Kidney epithelial cell (primary cell): ENCODE measurements around the gene ALOX15. TPM values are rescaled to one million over a fixed set of nuclear protein-coding genes. Genes with fewer than 3 reads are reported as not detected.

ENCODE experiments used
- DNase-seq: peaks from one replicate; pipeline ENCODE4 v3.0.0-alpha.2; 2010; ENCODE audit warnings: low read depth
- H3K27me3 ChIP-seq: 2 replicates; pipeline ENCODE4 v1.6.0; 2011; ENCODE audit warnings: low read length; ENCODE audit not compliant: control insufficient read depth, insufficient read depth
- H3K36me3 ChIP-seq: 2 replicates; pipeline ENCODE4 v1.5.1; 2011; ENCODE audit warnings: low read length; ENCODE audit not compliant: control insufficient read depth, insufficient read depth
- H3K4me3 ChIP-seq: 2 replicates; pipeline ENCODE4 v1.5.1; 2011; ENCODE audit warnings: low read depth, mild to moderate bottlenecking, control low read depth, low read length
- CTCF ChIP-seq: IDR thresholded peaks from 2 replicates; pipeline ENCODE4 v1.5.1; 2011; ENCODE audit warnings: mild to moderate bottlenecking, moderate library complexity, low read length, control low read depth, inconsistent platforms; ENCODE audit not compliant: insufficient read depth, poor library complexity, severe bottlenecking
- total RNA-seq: library from RNA; depleted of rRNA; stranded (reverse); fragments of >200 nt; gene quantifications from 2 replicates; pipeline ENCODE4 v1.2.3, GENCODE V29; 2015

Gene ALOX15
- total RNA-seq, 1 donor from 2014 or later, result not detected

DNA sequence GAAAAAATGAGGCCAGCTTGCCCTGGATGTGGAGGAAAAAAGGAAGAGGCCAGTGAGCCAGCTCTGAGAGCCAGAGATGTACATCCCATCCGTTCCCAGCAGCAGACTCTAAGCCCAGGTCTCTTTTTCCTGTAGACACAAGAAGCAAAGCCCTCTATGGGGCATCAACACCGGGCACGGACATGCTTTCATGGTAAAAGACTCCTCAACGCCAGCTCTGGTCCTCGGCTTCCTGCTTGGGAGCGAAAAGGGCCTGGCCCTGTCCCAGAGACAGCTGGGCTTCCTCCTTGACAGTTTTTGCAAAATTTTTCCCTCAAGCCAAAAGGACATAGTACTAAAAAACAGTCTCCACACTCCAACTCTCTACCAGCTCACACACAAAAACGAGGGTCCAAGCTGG is 35.3 kb upstream of the ALOX15 start:
- Histone ChIP-seq H3K36me3 (peaks cover 1% of the 10 kb centered on the region), H3K4me3 (no peak overlapping the region), H3K27me3 (no peaks in the 10 kb centered on the region)
- no peak for TF ChIP-seq CTCF
- no peak for DNase-seq

DNA sequence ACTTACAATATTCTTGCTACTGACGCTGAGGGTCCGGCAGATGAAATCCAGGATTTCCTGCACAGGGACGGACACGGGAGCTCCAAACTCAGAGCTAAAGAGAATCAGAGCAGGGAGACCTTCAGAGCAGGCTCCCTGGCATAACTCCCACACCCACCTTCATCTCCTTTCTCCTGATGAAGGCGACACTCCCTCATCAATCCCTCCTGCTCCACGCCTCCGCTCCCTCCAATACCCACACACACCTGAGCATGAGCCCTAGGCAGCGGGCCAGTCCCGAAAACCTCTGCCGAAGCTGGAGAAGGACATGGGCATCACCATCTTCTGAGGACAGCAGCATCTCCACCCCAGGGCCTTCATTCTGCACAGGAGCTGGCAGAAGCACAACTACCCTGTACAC is 34.3 kb upstream of the ALOX15 start:
- DNase-seq, result no peak
- H3K27me3 ChIP-seq, result no peaks in the 10 kb centered on the region
- no peak for TF ChIP-seq CTCF
- H3K4me3 ChIP-seq, result no peak overlapping the region
- H3K36me3 ChIP-seq, result peaks cover 2% of the 10 kb centered on the region

- no peak for DNase-seq
- Histone ChIP-seq H3K27me3 (no peaks in the 10 kb centered on the region), H3K36me3 (peaks cover 2% of the 10 kb centered on the region), H3K4me3 (no peak overlapping the region)
- TF ChIP-seq CTCF, result no peak
These were observed 33.2 kb upstream of the ALOX15 start for GRCh38 chr17:4674685-4674998.

DNA sequence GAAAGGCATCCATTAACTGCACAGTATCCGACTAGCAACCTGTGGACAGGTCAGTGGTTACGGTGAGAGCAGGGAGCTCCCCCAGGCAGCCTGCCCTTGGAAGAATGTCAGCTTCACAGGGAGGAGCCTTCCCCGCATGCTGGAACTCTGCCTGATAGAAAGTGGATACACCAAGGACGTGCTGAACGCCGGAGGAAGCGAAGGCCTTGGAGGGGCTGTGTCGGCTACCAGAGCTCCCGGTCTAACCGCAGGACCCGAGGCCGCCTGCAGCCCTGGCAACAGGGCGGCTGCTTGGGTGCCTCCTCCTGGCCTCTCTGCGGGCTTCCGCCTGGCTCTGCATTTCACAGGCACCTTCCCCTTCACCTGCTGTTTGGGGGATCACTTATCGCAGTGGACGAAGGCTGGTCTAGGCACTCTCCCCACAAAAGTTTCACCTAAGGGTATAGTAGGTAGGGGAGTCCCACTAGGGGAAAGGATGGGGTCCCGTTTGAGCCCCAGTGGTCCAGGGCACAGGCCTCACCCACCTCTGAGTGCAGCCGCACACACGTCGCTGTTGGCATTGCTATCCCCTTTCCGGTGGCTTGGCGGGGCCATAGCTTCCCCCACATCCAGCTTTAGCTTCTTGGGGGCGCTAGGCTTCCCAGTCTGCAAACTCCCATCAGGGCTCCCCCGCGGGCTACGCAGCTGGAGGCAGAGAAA is 32.7 kb upstream of the ALOX15 start:
- H3K27me3 ChIP-seq, result no peaks in the 10 kb centered on the region
- TF ChIP-seq CTCF, result no peak
- H3K36me3 ChIP-seq, result peaks cover 2% of the 10 kb centered on the region
- no peak for DNase-seq
- H3K4me3 ChIP-seq, result no peak overlapping the region

DNA sequence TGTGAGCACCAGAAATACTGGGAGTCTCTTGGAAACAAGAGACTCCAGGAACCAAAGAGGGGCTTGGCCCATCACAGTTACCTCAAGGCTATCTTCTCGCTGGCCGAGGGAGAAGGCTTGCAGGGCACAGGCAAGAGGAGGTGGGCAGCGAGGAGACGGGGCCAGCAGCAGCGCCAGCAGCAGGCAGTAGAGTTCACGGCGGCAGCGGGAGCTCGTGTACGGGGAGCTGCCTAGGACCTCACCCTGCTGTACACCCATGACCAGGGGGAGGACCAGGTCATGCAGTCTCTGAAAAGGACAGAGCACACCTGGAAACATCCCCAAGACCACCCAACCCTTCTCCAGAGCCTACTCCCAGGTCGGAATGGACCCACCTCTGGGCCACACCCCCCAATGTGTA is 31.7 kb upstream of the ALOX15 start:
- no peak for DNase-seq
- Histone ChIP-seq H3K27me3 (no peaks in the 10 kb centered on the region), H3K36me3 (peaks cover 2% of the 10 kb centered on the region), H3K4me3 (no peak overlapping the region)
- no peak for TF ChIP-seq CTCF

DNA sequence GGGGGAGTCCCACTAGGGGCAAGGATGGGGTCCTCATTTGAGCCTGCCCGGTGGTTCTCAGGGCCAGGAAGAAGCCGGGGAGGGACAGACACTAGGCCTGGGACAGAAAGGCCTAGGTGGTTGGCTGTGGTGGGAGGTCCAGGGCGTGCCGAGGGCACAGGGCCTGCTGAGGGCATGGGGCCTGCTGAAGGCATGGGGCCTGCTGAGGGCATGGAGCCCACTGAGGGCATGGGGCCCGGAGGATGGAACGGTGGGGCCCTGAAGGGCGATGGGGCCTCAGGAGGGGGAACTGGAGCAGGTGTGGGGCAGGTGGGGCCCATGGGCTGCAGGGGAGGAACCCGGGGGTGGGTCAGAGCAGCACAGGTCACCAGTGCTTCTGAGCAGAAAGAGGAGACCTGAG is 31.3 kb upstream of the ALOX15 start:
- Histone ChIP-seq H3K36me3 (peaks cover 2% of the 10 kb centered on the region), H3K27me3 (no peaks in the 10 kb centered on the region), H3K4me3 (no peak overlapping the region)
- DNase-seq, result no peak
- TF ChIP-seq CTCF, result no peak
